ENCODE results near the gene SAC3D1. TPM values are rescaled to one million over a fixed set of nuclear protein-coding genes. Genes with fewer than 3 reads are reported as not detected.

SAC3D1 gene
- total RNA-seq, 1 experiment from 2014 or later, result 61.0 TPM

- TSS peak; percentile 65 for BruUV-seq (replicated peaks)
- Histone ChIP-seq H3K79me2 (ENCODE audit: low read length) (no peaks in the 10 kb centered on the region), H3F3A (ENCODE audit: low read length, unreplicated experiment) (no peaks in the 10 kb centered on the region), H4K20me1 (ENCODE audit: low read length) (no peaks in the 10 kb centered on the region), H3K36me3 (ENCODE audit: low read depth, low read length) (no peaks in the 10 kb centered on the region), H3K9ac (ENCODE audit: low read length) (no peak overlapping the region), H3K9me2 (replicated peaks; ENCODE audit: low read length) (no peaks in the 10 kb centered on the region), H2AFZ (ENCODE audit: low read length) (peak overlapping the region; percentile 24; the same call in 1 of the 2 replicates), H3K4me3 (ENCODE audit: low read length) (no peak overlapping the region), H3K4me1 (ENCODE audit: insufficient read depth, low read length) (no peaks in the 10 kb centered on the region), H3K9me3 (ENCODE audit: low read length) (no peaks in the 10 kb centered on the region), H3K27ac (ENCODE audit: low read length) (no peak overlapping the region), H3K4me2 (ENCODE audit: low read length) (peak overlapping the region; percentile 38; the same call in 1 of the 2 replicates), H3K27me3 (ENCODE audit: low read length) (no peaks in the 10 kb centered on the region)
- TF ChIP-seq EZH2 (IDR thresholded peaks at IDR 0.05; ENCODE audit: low read length, unreplicated experiment) (no peak), CTCF (conservative IDR thresholded peaks at IDR 0.05; ENCODE audit: low read depth, low read length) (no peak), EZH2phosphoT487 (IDR thresholded peaks at IDR 0.05; ENCODE audit: borderline replicate concordance, low read length) (no peak)
- POLR2A ChIA-PET (ENCODE audit: unreplicated experiment), result interaction anchor here (0.7 kb wide), 1 partner anchor 117 kb away, joined by 7 read pairs; no protein-coding TSS in a partner anchor
- ATAC-seq (no peak), DNase-seq (no peak)
- CTCF ChIA-PET, result interaction anchor here (0.9 to 1.6 kb wide), 4 partner anchors 77 to 152 kb away, joined by 3 to 6 read pairs (median 4); partner anchors contain the start of gene CDC42BPG
- intact Hi-C loops (cut with micrococcal nuclease), result no loop called here
These were observed 44.7 kb upstream of the SAC3D1 start for GRCh38 chr11:64996327-64996709.

DNA sequence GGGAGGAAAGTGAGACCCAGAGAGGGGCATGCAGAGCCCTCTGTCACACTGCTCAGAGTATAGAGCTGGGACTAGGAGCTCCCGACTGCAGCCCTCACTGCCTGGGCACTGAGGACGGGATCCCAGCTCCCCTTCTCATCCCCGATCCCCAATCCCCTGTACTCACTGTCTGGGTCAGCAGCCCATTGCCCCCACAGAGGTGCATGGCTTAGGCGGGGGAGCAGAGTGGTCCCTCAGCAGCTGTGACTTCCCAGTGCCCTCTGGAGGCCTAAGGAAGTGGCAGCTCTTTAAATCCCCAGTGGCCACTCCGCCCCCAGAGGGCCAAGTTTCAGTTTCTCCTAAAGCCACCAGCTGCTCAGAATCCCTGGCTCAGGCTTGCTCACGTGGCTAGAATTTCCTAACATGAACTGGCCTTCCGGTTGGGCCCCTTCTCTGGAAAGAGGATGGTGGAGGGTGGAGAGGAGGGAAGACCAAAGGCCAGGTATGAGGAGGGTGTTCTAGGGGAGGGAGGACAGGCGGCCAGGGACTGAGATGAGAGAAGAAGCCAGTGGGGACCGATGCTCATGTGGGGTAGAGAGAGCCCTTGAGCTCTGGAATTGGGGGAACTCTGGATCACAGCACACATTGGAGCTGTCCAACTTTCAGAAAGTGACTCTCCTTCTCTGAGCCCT lies 44.2 kb upstream of the SAC3D1 start, which contains the start of gene BATF2:
BATF2 (minus strand) TSS at position 262 of the 671 bp plus-strand sequence; CDS start at position 205, 57 bp downstream.
- ATAC-seq (peak; percentile 89), DNase-seq (peak; percentile 61)
- Histone ChIP-seq H3K79me2 (ENCODE audit: low read length) (no peaks in the 10 kb centered on the region), H3K9ac (ENCODE audit: low read length) (no peak within 1 kb of the TSS), H3K27ac (ENCODE audit: low read length) (no peak within 1 kb of the TSS), H3F3A (ENCODE audit: low read length, unreplicated experiment) (no peaks in the 10 kb centered on the region), H3K4me2 (ENCODE audit: low read length) (peak within 1 kb of the TSS; percentile 38), H2AFZ (ENCODE audit: low read length) (peak within 1 kb of the TSS; percentile 24), H3K4me1 (ENCODE audit: insufficient read depth, low read length) (no peaks in the 10 kb centered on the region), H3K36me3 (ENCODE audit: low read depth, low read length) (no peaks in the 10 kb centered on the region), H3K27me3 (ENCODE audit: low read length) (no peaks in the 10 kb centered on the region), H3K4me3 (ENCODE audit: low read length) (no peak within 1 kb of the TSS), H3K9me3 (ENCODE audit: low read length) (no peaks in the 10 kb centered on the region), H3K9me2 (replicated peaks; ENCODE audit: low read length) (no peaks in the 10 kb centered on the region), H4K20me1 (ENCODE audit: low read length) (no peaks in the 10 kb centered on the region)
- CTCF ChIA-PET, result interaction anchor here (0.9 to 1.6 kb wide), 4 partner anchors 78 to 152 kb away, joined by 3 to 6 read pairs (median 4); partner anchors contain the start of gene CDC42BPG
- BruUV-seq (replicated peaks), result no TSS peak
- POLR2A ChIA-PET (ENCODE audit: unreplicated experiment), result interaction anchor here (0.6 to 0.7 kb wide), 2 partner anchors 27 to 118 kb away, joined by 5 to 7 read pairs; no protein-coding TSS in a partner anchor
- intact Hi-C loops (cut with micrococcal nuclease), result no loop called here
- no peak for TF ChIP-seq EZH2phosphoT487 (IDR thresholded peaks at IDR 0.05; ENCODE audit: borderline replicate concordance, low read length)
- peak; percentile 71 for TF ChIP-seq CTCF (conservative IDR thresholded peaks at IDR 0.05; ENCODE audit: low read depth, low read length)
- TF ChIP-seq EZH2 (IDR thresholded peaks at IDR 0.05; ENCODE audit: low read length, unreplicated experiment), result no peak

DNA sequence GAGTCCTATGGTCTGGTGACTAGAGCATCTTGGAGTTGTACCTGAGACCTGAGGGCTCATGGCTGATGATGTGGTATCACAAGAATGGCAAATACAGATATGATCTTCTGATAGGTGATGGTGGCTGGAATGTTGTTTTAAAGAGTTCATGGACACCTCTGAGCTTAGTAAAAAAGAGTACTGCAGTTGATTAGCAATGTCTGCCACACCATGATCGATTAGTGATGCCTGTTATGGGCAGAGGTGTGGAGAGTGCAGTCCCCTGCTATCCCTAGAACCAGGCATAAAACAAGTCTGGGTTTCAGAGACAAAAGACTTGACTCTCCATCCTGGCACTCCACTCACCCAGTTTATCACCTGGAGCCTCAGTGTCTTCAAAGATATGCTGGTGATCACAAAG lies 42.9 kb upstream of the SAC3D1 start:
- CTCF ChIA-PET, result interaction anchor here (1.0 kb wide), 1 partner anchor 153 kb away, joined by 3 read pairs; no protein-coding TSS in a partner anchor

More for the DNA sequence above, 42.9 kb upstream of the SAC3D1 start:
- no TSS peak for BruUV-seq (replicated peaks)
- ATAC-seq, result no peak
- Histone ChIP-seq H3K9me3 (ENCODE audit: low read length) (no peaks in the 10 kb centered on the region), H4K20me1 (ENCODE audit: low read length) (no peaks in the 10 kb centered on the region), H3K4me2 (ENCODE audit: low read length) (no peak overlapping the region), H3K36me3 (ENCODE audit: low read depth, low read length) (no peaks in the 10 kb centered on the region), H3F3A (ENCODE audit: low read length, unreplicated experiment) (no peaks in the 10 kb centered on the region), H3K9me2 (replicated peaks; ENCODE audit: low read length) (no peaks in the 10 kb centered on the region), H3K4me1 (ENCODE audit: insufficient read depth, low read length) (no peaks in the 10 kb centered on the region), H3K4me3 (ENCODE audit: low read length) (no peak overlapping the region), H3K79me2 (ENCODE audit: low read length) (no peaks in the 10 kb centered on the region), H3K27ac (ENCODE audit: low read length) (no peak overlapping the region), H3K27me3 (ENCODE audit: low read length) (no peaks in the 10 kb centered on the region), H3K9ac (ENCODE audit: low read length) (no peak overlapping the region), H2AFZ (ENCODE audit: low read length) (no peak overlapping the region)
- POLR2A ChIA-PET (ENCODE audit: unreplicated experiment), result no interaction called here
- intact Hi-C loops (cut with micrococcal nuclease), result no loop called here
- DNase-seq, result peak; percentile 31
- TF ChIP-seq EZH2phosphoT487 (IDR thresholded peaks at IDR 0.05; ENCODE audit: borderline replicate concordance, low read length) (no peak), EZH2 (IDR thresholded peaks at IDR 0.05; ENCODE audit: low read length, unreplicated experiment) (no peak), CTCF (conservative IDR thresholded peaks at IDR 0.05; ENCODE audit: low read depth, low read length) (no peak)
